ENCODE measurements around the gene RCBTB2. TPM values are rescaled to one million over a fixed set of nuclear protein-coding genes. Genes with fewer than 3 reads are reported as not detected.

The RCBTB2 gene
- total RNA-seq, 1 experiment from 2014 or later, result 11.7 TPM

DNA sequence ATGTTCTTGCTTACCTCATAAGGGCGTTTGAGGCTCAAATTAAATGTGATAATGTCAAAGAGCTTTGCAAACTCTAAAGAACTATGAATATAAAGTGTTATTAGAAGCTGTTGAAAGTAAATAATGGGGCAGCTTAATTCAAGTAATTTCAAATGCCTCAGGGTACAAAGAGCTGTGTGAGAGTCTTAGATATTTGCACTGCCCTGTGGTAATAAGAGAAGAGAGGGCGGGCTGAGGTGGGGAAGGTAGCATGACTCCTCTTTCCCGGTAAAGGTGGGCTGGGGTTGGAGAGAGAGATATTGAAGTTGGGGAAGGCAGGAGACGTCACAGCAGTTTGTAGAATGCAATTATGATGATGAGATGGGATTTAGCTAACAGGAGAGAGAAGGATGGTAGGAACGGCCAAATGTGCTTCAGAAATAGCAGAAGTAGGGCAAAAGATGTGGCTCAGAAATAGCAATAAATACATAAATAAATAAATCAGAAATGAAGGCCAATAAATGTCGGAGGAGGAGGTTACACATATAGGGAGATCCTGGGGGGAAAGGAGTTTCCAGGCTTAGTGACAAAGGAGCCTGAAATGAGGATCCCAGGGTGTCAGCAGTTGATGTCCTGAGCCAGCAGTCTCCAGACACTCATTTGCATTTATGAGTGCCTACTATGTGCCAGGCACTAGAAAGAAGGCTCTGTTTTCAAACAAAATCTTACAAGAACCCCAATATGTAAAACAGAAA is 35.7 kb upstream of the RCBTB2 start:
- Mint-ChIP-seq H3K9me3 (no peaks in the 10 kb centered on the region), H3K4me1 (peaks cover 8 to 10% of the 10 kb centered on the region in 2 experiments), H3K36me3 (ENCODE audit: insufficient read depth in 1 of 3, low read depth in 3 of 3) (no peaks in the 10 kb centered on the region), H3K4me3 (no peak overlapping the region), H3K27ac (no peak overlapping the region), H3K27me3 (ENCODE audit: low read depth) (no peaks in the 10 kb centered on the region; the same call in 1 of the 2 replicates)
- no peak overlapping the region for H2AFZ ChIP-seq (ENCODE audit: low read length)
- H3K18ac ChIP-seq (ENCODE audit: insufficient read length, low read depth, low read length), result no peak overlapping the region
- TF ChIP-seq, protein P1, sequence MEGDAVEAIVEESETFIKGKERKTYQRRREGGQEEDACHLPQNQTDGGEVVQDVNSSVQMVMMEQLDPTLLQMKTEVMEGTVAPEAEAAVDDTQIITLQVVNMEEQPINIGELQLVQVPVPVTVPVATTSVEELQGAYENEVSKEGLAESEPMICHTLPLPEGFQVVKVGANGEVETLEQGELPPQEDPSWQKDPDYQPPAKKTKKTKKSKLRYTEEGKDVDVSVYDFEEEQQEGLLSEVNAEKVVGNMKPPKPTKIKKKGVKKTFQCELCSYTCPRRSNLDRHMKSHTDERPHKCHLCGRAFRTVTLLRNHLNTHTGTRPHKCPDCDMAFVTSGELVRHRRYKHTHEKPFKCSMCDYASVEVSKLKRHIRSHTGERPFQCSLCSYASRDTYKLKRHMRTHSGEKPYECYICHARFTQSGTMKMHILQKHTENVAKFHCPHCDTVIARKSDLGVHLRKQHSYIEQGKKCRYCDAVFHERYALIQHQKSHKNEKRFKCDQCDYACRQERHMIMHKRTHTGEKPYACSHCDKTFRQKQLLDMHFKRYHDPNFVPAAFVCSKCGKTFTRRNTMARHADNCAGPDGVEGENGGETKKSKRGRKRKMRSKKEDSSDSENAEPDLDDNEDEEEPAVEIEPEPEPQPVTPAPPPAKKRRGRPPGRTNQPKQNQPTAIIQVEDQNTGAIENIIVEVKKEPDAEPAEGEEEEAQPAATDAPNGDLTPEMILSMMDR (conservative IDR thresholded peaks at IDR 0.05), result no peak
- H3K23ac ChIP-seq (ENCODE audit: insufficient read length, low read depth, low read length), result no peak overlapping the region
- no peak overlapping the region for H3T11ph ChIP-seq (ENCODE audit: low read length)
- no peak overlapping the region for H2BK5ac ChIP-seq (ENCODE audit: insufficient read length, low read length)
- H4K8ac ChIP-seq (replicated peaks; ENCODE audit: insufficient read length, low read depth, low read length), result no peak overlapping the region
- no peak overlapping the region for H3K14ac ChIP-seq (ENCODE audit: insufficient read depth, low read length)
- no CpG with 5 or more reads among the region's 6 CpGs for WGBS (ENCODE audit: extremely low coverage, insufficient read length, low lambda C conversion rate)
- no peak overlapping the region for H3K56ac ChIP-seq (ENCODE audit: insufficient read length, low read depth, low read length)
- no peak overlapping the region for H3K4ac ChIP-seq (ENCODE audit: low read depth, low read length)
- H4K20me1 ChIP-seq (ENCODE audit: control insufficient read depth, insufficient read depth, insufficient read length), result no peaks in the 10 kb centered on the region
- H3K4me1 ChIP-seq (ENCODE audit: insufficient read depth, low read length), result no peaks in the 10 kb centered on the region; the same call in 1 of the 2 replicates
- no peak overlapping the region for H3K4me2 ChIP-seq (ENCODE audit: insufficient read depth, insufficient read length, low read length)
- H2BK15ac ChIP-seq (ENCODE audit: low read depth, low read length), result no peak overlapping the region
- H4K91ac ChIP-seq (ENCODE audit: insufficient read length, low read depth, low read length), result no peak overlapping the region
- no peaks in the 10 kb centered on the region for H3K23me2 ChIP-seq (ENCODE audit: insufficient read length, low read depth, low read length, poor library complexity, severe bottlenecking)
- no peak for DNase-seq
- no peak overlapping the region for H2BK12ac ChIP-seq (ENCODE audit: insufficient read length, low read depth, low read length)
- no peaks in the 10 kb centered on the region for H3K79me2 ChIP-seq (ENCODE audit: insufficient read depth, low read length)
- no peak overlapping the region for H3K9ac ChIP-seq (ENCODE audit: extremely low read depth, insufficient read length, low read length)
- H2BK120ac ChIP-seq (ENCODE audit: low read depth, low read length, poor library complexity, severe bottlenecking), result no peak overlapping the region
- no peak overlapping the region for H3K27ac ChIP-seq (ENCODE audit: insufficient read length, low read depth, low read length)
- H4K5ac ChIP-seq (ENCODE audit: insufficient read length, low read depth, low read length), result no peak overlapping the region
- no peaks in the 10 kb centered on the region for H3K9me3 ChIP-seq (ENCODE audit: control insufficient read depth, low read depth, low read length)
- H3K79me1 ChIP-seq (ENCODE audit: insufficient read depth, low read depth, low read length, poor library complexity, severe bottlenecking), result no peaks in the 10 kb centered on the region
- H2BK20ac ChIP-seq (ENCODE audit: low read depth, low read length, poor library complexity, severe bottlenecking), result no peak overlapping the region
- H2AK5ac ChIP-seq (ENCODE audit: insufficient read length, low read length), result no peak overlapping the region
- no peaks in the 10 kb centered on the region for H3K27me3 ChIP-seq (ENCODE audit: insufficient read depth, low read length)

Measured in H9 (cell line).